Measurements from ENCODE around the gene PARVB.

DNA sequence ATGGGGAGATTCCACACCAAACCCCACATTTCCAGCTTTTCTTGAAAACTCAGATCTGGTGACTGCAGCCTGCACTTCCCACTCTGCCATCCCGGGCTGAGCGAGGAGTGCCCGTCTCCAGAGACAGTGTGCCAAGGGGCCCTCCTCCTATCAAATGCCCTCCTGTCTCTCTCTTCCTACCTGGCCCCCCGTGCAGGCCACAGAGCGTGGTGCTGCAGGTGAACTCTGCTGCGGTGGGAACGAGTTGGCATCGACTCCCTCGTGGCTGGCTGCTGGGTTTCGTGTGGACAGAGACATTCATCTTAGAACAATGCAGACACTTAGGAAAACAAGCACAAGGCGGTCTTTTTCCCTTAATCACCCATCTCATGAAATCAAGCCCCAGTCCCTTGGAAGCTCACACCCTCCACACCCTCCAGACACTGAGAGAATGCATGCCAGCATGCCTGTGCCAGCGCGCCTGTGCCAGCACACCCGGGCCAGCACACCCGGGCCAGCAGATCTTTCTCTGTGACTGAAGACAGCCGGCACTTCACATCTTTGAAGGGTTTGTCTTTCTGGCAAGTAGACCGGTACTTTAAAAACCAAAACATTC, 65.0 kb downstream of the PARVB start:
- TF ChIP-seq, protein P1, sequence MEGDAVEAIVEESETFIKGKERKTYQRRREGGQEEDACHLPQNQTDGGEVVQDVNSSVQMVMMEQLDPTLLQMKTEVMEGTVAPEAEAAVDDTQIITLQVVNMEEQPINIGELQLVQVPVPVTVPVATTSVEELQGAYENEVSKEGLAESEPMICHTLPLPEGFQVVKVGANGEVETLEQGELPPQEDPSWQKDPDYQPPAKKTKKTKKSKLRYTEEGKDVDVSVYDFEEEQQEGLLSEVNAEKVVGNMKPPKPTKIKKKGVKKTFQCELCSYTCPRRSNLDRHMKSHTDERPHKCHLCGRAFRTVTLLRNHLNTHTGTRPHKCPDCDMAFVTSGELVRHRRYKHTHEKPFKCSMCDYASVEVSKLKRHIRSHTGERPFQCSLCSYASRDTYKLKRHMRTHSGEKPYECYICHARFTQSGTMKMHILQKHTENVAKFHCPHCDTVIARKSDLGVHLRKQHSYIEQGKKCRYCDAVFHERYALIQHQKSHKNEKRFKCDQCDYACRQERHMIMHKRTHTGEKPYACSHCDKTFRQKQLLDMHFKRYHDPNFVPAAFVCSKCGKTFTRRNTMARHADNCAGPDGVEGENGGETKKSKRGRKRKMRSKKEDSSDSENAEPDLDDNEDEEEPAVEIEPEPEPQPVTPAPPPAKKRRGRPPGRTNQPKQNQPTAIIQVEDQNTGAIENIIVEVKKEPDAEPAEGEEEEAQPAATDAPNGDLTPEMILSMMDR (IDR thresholded peaks at IDR 0.05; ENCODE audit: poor library complexity), result no peak
- TF ChIP-seq EZH2phosphoT487 (IDR thresholded peaks at IDR 0.05; ENCODE audit: low read depth, severe bottlenecking, unreplicated experiment), result no peak
- TF ChIP-seq EZH2 (IDR thresholded peaks at IDR 0.05; ENCODE audit: borderline replicate concordance), result no peak
